Activated B cell treated with CpG ODN at 0.5 μM for 24 hours (primary cell): ENCODE data around the gene DLL1. TPM values are rescaled to one million over a fixed set of nuclear protein-coding genes. Genes with fewer than 3 reads are reported as not detected.

Experiments used
- ATAC-seq: fragments of 200-7000 bp; cut with Tn5 transposase; one replicate; pipeline ENCODE4 v1.10.0; 2021; ENCODE audit warnings: low read depth, mild to moderate bottlenecking, moderate library complexity
- CTCF ChIA-PET: fragments of 350-600 bp; sonication (Branson Sonifier 250); formaldehyde crosslinking; loops from one replicate; lab custom pipeline; 2021; ENCODE audit warnings: antibody characterized with exemption; lab: Charles Lee
- POLR2A ChIA-PET: fragments of 350-600 bp; sonication (Branson Sonifier 250); formaldehyde crosslinking; loops from one replicate; lab custom pipeline; 2021; ENCODE audit warnings: antibody characterized with exemption; lab: Charles Lee
- DNase-seq: peaks from one replicate; pipeline ENCODE4 v3.0.0; 2022
- H3K27ac Mint-ChIP-seq: one replicate; pipeline ENCODE4 v1.8.0; 2020; ENCODE audit warnings: mixed read lengths
- H3K27me3 Mint-ChIP-seq: one replicate; pipeline ENCODE4 v1.8.0; 2021; ENCODE audit warnings: mixed read lengths
- H3K36me3 Mint-ChIP-seq: one replicate; pipeline ENCODE4 v1.8.0; 2021; ENCODE audit warnings: low read depth, mixed read lengths
- H3K4me1 Mint-ChIP-seq: one replicate; pipeline ENCODE4 v1.8.0; 2021; ENCODE audit warnings: mixed read lengths
- H3K4me3 Mint-ChIP-seq: one replicate; pipeline ENCODE4 v1.8.0; 2020; ENCODE audit warnings: mild to moderate bottlenecking, mixed read lengths
- H3K9me3 Mint-ChIP-seq: one replicate; pipeline ENCODE4 v1.8.0; 2020; ENCODE audit warnings: mixed read lengths
- intact Hi-C: fragments of 100-400 bp; cut with micrococcal nuclease; formaldehyde crosslinking; loops from one replicate; pipeline ENCODE4 v1.15.1; 2024
- total RNA-seq: library from RNA; stranded (reverse); gene quantifications from 2 replicates; pipeline ENCODE4 v1.2.3, GENCODE V29; 2022
- TF ChIP-seq, protein P1 (sequence below): fragments of 200-600 bp; IDR thresholded peaks from one replicate; pipeline ENCODE4 v1.8.0; 2022; ENCODE audit warnings: antibody characterized with exemption, mild to moderate bottlenecking

Gene DLL1
- total RNA-seq, 1 donor from 2014 or later, result 0.53 TPM

DNA sequence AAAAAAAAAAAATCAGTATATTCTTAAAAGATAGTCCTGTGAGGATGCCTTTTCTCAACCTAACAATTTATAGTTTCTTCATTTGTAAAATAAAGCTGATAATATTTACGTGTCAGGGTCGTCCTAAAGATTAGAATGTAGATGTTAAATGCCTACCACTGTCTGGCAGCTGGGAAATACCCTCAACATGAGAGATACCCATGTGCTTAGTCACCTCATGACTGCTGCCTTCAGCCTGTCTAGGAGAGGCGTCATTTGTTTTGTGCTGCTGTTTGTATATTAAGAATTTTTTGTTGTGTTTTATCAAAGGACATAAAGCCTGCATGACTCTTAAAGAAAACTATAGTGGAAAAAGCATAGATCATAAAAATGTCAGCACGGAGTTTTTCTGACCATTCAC, 25.2 kb upstream of the DLL1 start:
- no peak overlapping the region for H3K27ac Mint-ChIP-seq
- intact Hi-C loops, result no loop called here
- TF ChIP-seq, protein P1, sequence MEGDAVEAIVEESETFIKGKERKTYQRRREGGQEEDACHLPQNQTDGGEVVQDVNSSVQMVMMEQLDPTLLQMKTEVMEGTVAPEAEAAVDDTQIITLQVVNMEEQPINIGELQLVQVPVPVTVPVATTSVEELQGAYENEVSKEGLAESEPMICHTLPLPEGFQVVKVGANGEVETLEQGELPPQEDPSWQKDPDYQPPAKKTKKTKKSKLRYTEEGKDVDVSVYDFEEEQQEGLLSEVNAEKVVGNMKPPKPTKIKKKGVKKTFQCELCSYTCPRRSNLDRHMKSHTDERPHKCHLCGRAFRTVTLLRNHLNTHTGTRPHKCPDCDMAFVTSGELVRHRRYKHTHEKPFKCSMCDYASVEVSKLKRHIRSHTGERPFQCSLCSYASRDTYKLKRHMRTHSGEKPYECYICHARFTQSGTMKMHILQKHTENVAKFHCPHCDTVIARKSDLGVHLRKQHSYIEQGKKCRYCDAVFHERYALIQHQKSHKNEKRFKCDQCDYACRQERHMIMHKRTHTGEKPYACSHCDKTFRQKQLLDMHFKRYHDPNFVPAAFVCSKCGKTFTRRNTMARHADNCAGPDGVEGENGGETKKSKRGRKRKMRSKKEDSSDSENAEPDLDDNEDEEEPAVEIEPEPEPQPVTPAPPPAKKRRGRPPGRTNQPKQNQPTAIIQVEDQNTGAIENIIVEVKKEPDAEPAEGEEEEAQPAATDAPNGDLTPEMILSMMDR, result no peak
- CTCF ChIA-PET, result no interaction called here
- H3K27me3 Mint-ChIP-seq, result no peaks in the 10 kb centered on the region
- H3K4me1 Mint-ChIP-seq, result peaks cover 31% of the 10 kb centered on the region
- no peak overlapping the region for H3K4me3 Mint-ChIP-seq
- POLR2A ChIA-PET, result no interaction called here
- no peak for DNase-seq
- peaks cover 46% of the 10 kb centered on the region for H3K36me3 Mint-ChIP-seq
- no peaks in the 10 kb centered on the region for H3K9me3 Mint-ChIP-seq
- no peak for ATAC-seq

DNA sequence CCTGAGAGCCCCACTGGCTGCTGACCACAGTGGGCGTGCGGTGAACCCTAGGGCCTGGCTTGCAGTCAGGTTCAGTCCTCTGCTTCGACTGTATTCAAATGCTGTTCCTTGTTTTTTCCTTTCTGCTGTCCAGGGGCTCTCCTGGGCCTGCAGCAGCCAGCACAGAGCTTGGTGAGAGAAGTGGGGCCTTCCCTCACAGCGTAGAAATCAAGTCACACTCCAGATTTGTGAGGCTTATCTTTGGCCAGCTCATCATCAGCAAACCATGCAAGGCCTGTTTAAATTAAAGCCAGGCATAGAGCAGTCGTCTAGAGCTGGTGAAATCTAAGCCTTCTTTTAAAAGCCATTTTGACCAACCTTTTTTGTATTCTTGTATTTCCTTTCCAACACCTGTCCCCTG, 24.1 kb upstream of the DLL1 start:
- Mint-ChIP-seq H3K27ac (no peak overlapping the region), H3K27me3 (no peaks in the 10 kb centered on the region), H3K4me3 (no peak overlapping the region), H3K9me3 (no peaks in the 10 kb centered on the region), H3K36me3 (peaks cover 38% of the 10 kb centered on the region), H3K4me1 (peaks cover 33% of the 10 kb centered on the region)
- POLR2A ChIA-PET, result no interaction called here
- intact Hi-C loops, result no loop called here
- TF ChIP-seq, protein P1, result no peak
- ATAC-seq (no peak), DNase-seq (no peak)
- CTCF ChIA-PET, result no interaction called here

DNA sequence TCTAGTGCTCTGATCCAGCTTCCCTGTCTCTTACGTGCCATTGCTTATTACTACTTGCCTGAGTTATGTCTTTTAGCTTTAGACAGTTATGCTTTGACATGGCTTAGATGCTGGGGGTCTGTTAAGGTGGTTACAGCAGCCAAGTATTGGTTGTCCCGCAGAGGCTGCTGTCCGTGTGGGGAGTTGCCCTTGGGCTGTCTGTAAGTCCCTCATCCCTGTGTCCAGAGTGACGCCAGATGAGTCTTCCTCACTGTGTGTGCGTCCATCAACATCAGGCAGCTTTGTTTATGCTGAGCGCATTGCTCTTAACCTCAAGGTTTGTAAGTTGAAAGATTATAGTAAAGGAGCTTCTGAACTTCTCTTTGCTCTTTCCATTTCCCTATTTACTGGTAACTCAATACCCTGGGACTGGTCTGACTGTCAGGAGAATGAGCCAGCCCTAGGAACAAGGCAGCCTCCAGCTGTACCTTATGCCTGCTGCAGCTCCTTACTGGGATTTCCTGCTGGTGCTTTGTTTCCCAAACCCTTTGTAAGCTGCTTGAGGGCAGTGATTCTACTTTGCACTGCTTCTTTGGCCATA, 22.9 kb upstream of the DLL1 start:
- ChIA-PET POLR2A (no interaction called here), CTCF (no interaction called here)
- DNase-seq (no peak), ATAC-seq (no peak)
- peaks cover 32% of the 10 kb centered on the region for H3K36me3 Mint-ChIP-seq
- peaks cover 37% of the 10 kb centered on the region for H3K4me1 Mint-ChIP-seq
- TF ChIP-seq, protein P1, result no peak
- no peaks in the 10 kb centered on the region for H3K27me3 Mint-ChIP-seq
- intact Hi-C loops, result no loop called here
- no peaks in the 10 kb centered on the region for H3K9me3 Mint-ChIP-seq
- H3K27ac Mint-ChIP-seq, result no peak overlapping the region
- no peak overlapping the region for H3K4me3 Mint-ChIP-seq

DNA sequence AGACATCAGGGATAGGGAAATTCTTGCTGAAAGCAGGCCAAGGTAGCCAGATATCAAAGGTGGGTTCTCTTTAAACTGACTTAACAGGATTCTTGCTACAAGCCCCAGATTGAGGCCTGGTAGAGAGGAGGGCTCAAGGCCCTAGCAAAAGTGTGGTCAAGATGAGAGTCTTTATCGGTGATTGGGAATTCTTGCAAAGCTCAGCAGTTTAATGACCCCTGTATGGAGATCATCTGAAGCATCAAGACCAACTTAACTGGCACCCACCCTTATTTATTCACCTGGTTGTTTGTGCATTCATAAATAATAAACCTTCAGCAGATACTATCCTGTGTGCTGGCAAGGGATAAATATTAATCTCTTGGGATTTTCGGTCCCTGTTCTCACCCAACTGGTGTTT, 22.0 kb upstream of the DLL1 start:
- no peak for ATAC-seq
- no peak for DNase-seq
- intact Hi-C loops, result no loop called here
- CTCF ChIA-PET, result no interaction called here
- Mint-ChIP-seq H3K4me1 (peaks cover 46% of the 10 kb centered on the region), H3K9me3 (no peaks in the 10 kb centered on the region), H3K27me3 (no peaks in the 10 kb centered on the region), H3K27ac (no peak overlapping the region), H3K36me3 (peaks cover 29% of the 10 kb centered on the region), H3K4me3 (no peak overlapping the region)
- POLR2A ChIA-PET, result no interaction called here
- TF ChIP-seq, protein P1, result no peak

DNA sequence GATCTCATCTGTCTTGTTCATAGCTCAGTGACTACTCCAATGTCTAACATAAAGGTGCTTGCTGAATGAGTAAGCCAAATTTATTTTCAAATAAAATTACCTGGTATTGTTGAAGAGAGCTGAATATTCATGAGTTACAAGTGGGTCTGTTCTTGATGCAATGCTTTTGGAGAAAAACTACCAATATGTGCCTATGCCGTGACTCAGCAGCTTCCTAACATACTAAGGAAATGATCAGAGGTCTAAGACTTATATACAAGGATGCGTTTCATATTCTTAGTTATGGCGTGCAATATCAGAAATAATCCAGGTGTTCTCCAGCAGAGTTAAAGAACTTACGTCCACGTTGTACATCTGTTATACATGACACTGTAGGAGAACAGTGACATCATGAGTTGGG, 20.8 kb upstream of the DLL1 start:
- H3K4me3 Mint-ChIP-seq, result no peak overlapping the region
- CTCF ChIA-PET, result no interaction called here
- peaks cover 26% of the 10 kb centered on the region for H3K36me3 Mint-ChIP-seq
- H3K27me3 Mint-ChIP-seq, result no peaks in the 10 kb centered on the region
- H3K4me1 Mint-ChIP-seq, result peaks cover 56% of the 10 kb centered on the region
- H3K27ac Mint-ChIP-seq, result no peak overlapping the region
- DNase-seq (no peak), ATAC-seq (no peak)
- POLR2A ChIA-PET, result no interaction called here
- TF ChIP-seq, protein P1, result no peak
- intact Hi-C loops, result no loop called here
- H3K9me3 Mint-ChIP-seq, result no peaks in the 10 kb centered on the region
